Measurements from ENCODE around the gene VEGFD. TPM values are rescaled to one million over a fixed set of nuclear protein-coding genes. Genes with fewer than 3 reads are reported as not detected.

The VEGFD gene
- total and polyA plus RNA-seq, 2 donors (not counting 1 experiment from before 2014, with no cell fraction given), result not detected

GRCh38 chrX:15345976-15346375, 38.2 kb downstream of the VEGFD start:
- H3K9me3 Mint-ChIP-seq (ENCODE audit: insufficient read depth), result no peaks in the 10 kb centered on the region
- no peaks in the 10 kb centered on the region for H3K4me1 Mint-ChIP-seq
- ATAC-seq (ENCODE audit: low read depth) (no peak), DNase-seq (no peak)
- TF ChIP-seq EZH2 (IDR thresholded peaks at IDR 0.05; ENCODE audit: borderline replicate concordance, insufficient read depth, low read depth, low read length, poor library complexity, severe bottlenecking), result no peak
- TF ChIP-seq CTCF (IDR thresholded peaks at IDR 0.05), result no peak
- H3K4me2 ChIP-seq (replicated peaks; ENCODE audit: low read depth, low read length, poor library complexity, severe bottlenecking), result no peak overlapping the region
- no peaks in the 10 kb centered on the region for H4K20me1 ChIP-seq (ENCODE audit: control insufficient read depth, insufficient read depth, low read length, poor library complexity, severe bottlenecking)
- H2AFZ ChIP-seq (ENCODE audit: insufficient read depth, low read depth, low read length, poor library complexity, severe bottlenecking), result no peak overlapping the region
- H3K27ac Mint-ChIP-seq, result no peak overlapping the region
- no CpG with 5 or more reads among the region's 3 CpGs for WGBS (ENCODE audit: insufficient coverage)
- peaks cover 0 to 6% (median 3%) of the 10 kb centered on the region in 4 experiments for H3K27me3 ChIP-seq (replicated peaks in 1 of 4; ENCODE audit: control extremely low read depth in 1 of 4, control insufficient read depth in 3 of 4, insufficient read depth in 4 of 4, low read length in 3 of 4)
- no peak overlapping the region for H3K9ac ChIP-seq (ENCODE audit: low read length)
- no peaks in the 10 kb centered on the region for H3K4me1 ChIP-seq (ENCODE audit: control insufficient read depth in 2 of 2, insufficient read depth in 2 of 2, low read length in 2 of 2)
- intact Hi-C loops (cut with micrococcal nuclease), result no loop called here
- POLR2A ChIA-PET, result no interaction called here
- H3K4me3 ChIP-seq (ENCODE audit: control extremely low read depth in 1 of 5, extremely low read depth in 1 of 5, insufficient read depth in 1 of 5, low read depth in 2 of 5, low read length in 4 of 5), result no peak overlapping the region
- no peaks in the 10 kb centered on the region for H3K9me3 ChIP-seq (ENCODE audit: control extremely low read depth in 1 of 3, control insufficient read depth in 2 of 3, insufficient read depth in 1 of 3, low read length in 2 of 3)
- no peak overlapping the region for H3K4me3 Mint-ChIP-seq
- CTCF ChIA-PET, result no interaction called here
- H3K27ac ChIP-seq (ENCODE audit: low read length in 2 of 2), result no peak overlapping the region
- peaks cover 7% of the 10 kb centered on the region for H3K27me3 Mint-ChIP-seq
- no peaks in the 10 kb centered on the region for H3K36me3 ChIP-seq (replicated peaks in 1 of 2; ENCODE audit: control extremely low read depth in 1 of 2, control insufficient read depth in 1 of 2, extremely low read depth in 1 of 2, insufficient read depth in 2 of 2, low read length in 1 of 2)
- no peaks in the 10 kb centered on the region for H3K79me2 ChIP-seq (ENCODE audit: control insufficient read depth, insufficient read depth, low read length)

- no peak for DNase-seq
- Mint-ChIP-seq H3K9me3 (ENCODE audit: insufficient read depth) (no peaks in the 10 kb centered on the region), H3K4me1 (no peaks in the 10 kb centered on the region), H3K27me3 (peaks cover 10% of the 10 kb centered on the region), H3K27ac (no peak overlapping the region), H3K4me3 (no peak overlapping the region)
- Histone ChIP-seq H3K4me3 (ENCODE audit: control extremely low read depth in 1 of 5, extremely low read depth in 1 of 5, insufficient read depth in 1 of 5, low read depth in 2 of 5, low read length in 4 of 5) (no peak overlapping the region), H3K9ac (ENCODE audit: low read length) (no peak overlapping the region), H4K20me1 (ENCODE audit: control insufficient read depth, insufficient read depth, low read length, poor library complexity, severe bottlenecking) (no peaks in the 10 kb centered on the region), H3K27me3 (replicated peaks in 1 of 4; ENCODE audit: control extremely low read depth in 1 of 4, control insufficient read depth in 3 of 4, insufficient read depth in 4 of 4, low read length in 3 of 4) (peaks cover 0 to 18% (median 4%) of the 10 kb centered on the region in 4 experiments), H3K9me3 (ENCODE audit: control extremely low read depth in 1 of 3, control insufficient read depth in 2 of 3, insufficient read depth in 1 of 3, low read length in 2 of 3) (no peaks in the 10 kb centered on the region), H3K36me3 (replicated peaks in 1 of 2; ENCODE audit: control extremely low read depth in 1 of 2, control insufficient read depth in 1 of 2, extremely low read depth in 1 of 2, insufficient read depth in 2 of 2, low read length in 1 of 2) (no peaks in the 10 kb centered on the region), H3K79me2 (ENCODE audit: control insufficient read depth, insufficient read depth, low read length) (no peaks in the 10 kb centered on the region), H3K4me1 (ENCODE audit: control insufficient read depth in 2 of 2, insufficient read depth in 2 of 2, low read length in 2 of 2) (no peaks in the 10 kb centered on the region), H2AFZ (ENCODE audit: insufficient read depth, low read depth, low read length, poor library complexity, severe bottlenecking) (no peak overlapping the region), H3K4me2 (replicated peaks; ENCODE audit: low read depth, low read length, poor library complexity, severe bottlenecking) (no peak overlapping the region), H3K27ac (ENCODE audit: low read length in 2 of 2) (no peak overlapping the region)
- intact Hi-C loops (cut with micrococcal nuclease), result no loop called here
- POLR2A ChIA-PET, result no interaction called here
- CTCF ChIA-PET, result interaction anchor here (0.6 kb wide), 1 partner anchor 15 kb away, joined by 3 read pairs; no protein-coding TSS in a partner anchor
- ATAC-seq (ENCODE audit: low read depth), result no peak
- TF ChIP-seq EZH2 (IDR thresholded peaks at IDR 0.05; ENCODE audit: borderline replicate concordance, insufficient read depth, low read depth, low read length, poor library complexity, severe bottlenecking), result no peak
- TF ChIP-seq CTCF (IDR thresholded peaks at IDR 0.05), result no peak
Measured at GRCh38 chrX:15344106-15344505, 40.1 kb downstream of the VEGFD start.

All from B cell (primary cell).